ENCODE measurements around the gene CAMK2N1. TPM values are rescaled to one million over a fixed set of nuclear protein-coding genes. Genes with fewer than 3 reads are reported as not detected.
A peak's percentile ranks its signal among the peaks of the same experiment; 100 is the strongest.

Gene CAMK2N1
- total and polyA plus RNA-seq, 4 donors, result 12.3 to 15.1 (median 13.9) TPM

DNA sequence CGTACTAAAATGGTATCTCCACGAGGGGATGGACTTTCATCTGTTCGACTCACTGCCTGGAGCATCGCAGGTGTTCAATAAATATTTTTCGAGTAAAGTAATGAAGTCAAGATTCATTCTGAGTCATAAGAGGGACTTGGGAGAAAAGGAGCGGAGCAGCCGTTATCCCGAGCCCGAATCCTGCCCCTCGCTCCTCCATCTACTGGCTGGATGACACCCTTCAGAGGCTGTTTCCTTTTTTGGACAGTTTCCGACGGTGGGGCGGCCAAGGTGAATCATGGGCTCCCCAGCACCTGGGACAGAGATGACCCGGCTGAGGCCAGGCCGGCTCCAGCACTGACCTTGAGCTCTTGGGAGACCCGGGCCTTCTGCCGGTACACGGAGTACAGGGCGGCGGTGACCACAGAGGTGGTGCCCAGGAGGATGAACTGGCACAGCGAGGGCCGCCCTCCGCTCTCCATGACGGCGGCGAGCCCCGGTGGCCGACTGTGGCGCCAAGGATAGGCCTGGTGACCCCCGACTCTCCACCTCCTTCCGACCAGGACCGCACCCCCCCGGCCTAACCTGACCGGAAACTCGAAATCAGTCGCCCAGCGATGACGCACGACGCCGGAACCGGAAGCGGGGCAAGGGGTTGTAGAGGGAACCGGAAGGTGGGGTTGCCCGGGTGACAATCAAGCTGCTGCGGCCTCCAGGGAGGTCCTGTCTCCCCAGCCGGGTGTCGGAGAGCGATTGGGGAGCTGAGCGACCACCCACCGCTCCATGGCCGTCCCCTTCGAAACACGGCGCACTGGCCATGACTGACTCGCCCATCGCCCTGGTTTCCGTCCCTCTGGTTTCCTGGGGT, 21.8 kb upstream of the CAMK2N1 start, which contains the start of gene MUL1:
Gene MUL1 (minus strand): TSS at position 588 of the 847 bp plus-strand sequence. CDS start 127 bp downstream, at position 461.
- peak; percentile 95 for DNase-seq (ENCODE audit: low spot score)
- Histone ChIP-seq H3K4me3 (ENCODE audit: low read depth in 1 of 3, low read length in 3 of 3) (peak within 1 kb of the TSS; percentile 73 to 93 (median 91)), H3K27ac (ENCODE audit: low read depth in 1 of 2, low read length in 2 of 2) (peak within 1 kb of the TSS; percentile 68 to 74), H3K4me1 (ENCODE audit: control insufficient read depth in 4 of 4, insufficient read depth in 4 of 4, low read length in 3 of 4) (peaks cover 1 to 27% (median 16%) of the 10 kb centered on the region in 4 donors), H3K9ac (ENCODE audit: low read depth in 1 of 2, low read length in 2 of 2) (peak within 1 kb of the TSS; percentile 57 to 81), H3K36me3 (ENCODE audit: control insufficient read depth in 4 of 4, insufficient read depth in 3 of 4, low read depth in 1 of 4, low read length in 3 of 4) (peaks cover 0 to 3% (median 0%) of the 10 kb centered on the region in 4 donors), H3K27me3 (ENCODE audit: control insufficient read depth in 4 of 4, insufficient read depth in 4 of 4, low read length in 3 of 4) (peaks cover 0 to 2% (median 0%) of the 10 kb centered on the region in 4 donors), H3K9me3 (ENCODE audit: control insufficient read depth in 4 of 4, low read length in 3 of 4) (no peaks in the 10 kb centered on the region)
- TF ChIP-seq EGR1 (IDR thresholded peaks at IDR 0.05; ENCODE audit: low read depth in 2 of 2) (peak in 1 of 2 donors; percentile 43), NR2F2 (IDR thresholded peaks at IDR 0.05) (peak; percentile 87), HNF4A (conservative IDR thresholded peaks at IDR 0.05) (no peak), SP1 (IDR thresholded peaks at IDR 0.05) (peak; percentile 14), GABPA (IDR thresholded peaks at IDR 0.05 in 1 of 2, conservative IDR thresholded peaks at IDR 0.05 in 1 of 2) (peak; percentile 99 to 100), HNF4G (IDR thresholded peaks at IDR 0.05) (no peak), FOXA1 (IDR thresholded peaks at IDR 0.05) (no peak), ZBTB33 (IDR thresholded peaks at IDR 0.05) (no peak), CTCF (IDR thresholded peaks at IDR 0.05; ENCODE audit: low read depth, low read length, missing input control) (no peak), YY1 (IDR thresholded peaks at IDR 0.05) (peak; percentile 32), FOXA2 (IDR thresholded peaks at IDR 0.05) (no peak), ATF3 (IDR thresholded peaks at IDR 0.05) (no peak), JUND (IDR thresholded peaks at IDR 0.05) (no peak), RXRA (IDR thresholded peaks at IDR 0.05) (peak in 1 of 2 donors; percentile 35), TAF1 (conservative IDR thresholded peaks at IDR 0.05) (no peak), MAX (IDR thresholded peaks at IDR 0.05) (peak; percentile 57), RAD21 (IDR thresholded peaks at IDR 0.05) (no peak)
- TF ChIP-seq, protein P1, sequence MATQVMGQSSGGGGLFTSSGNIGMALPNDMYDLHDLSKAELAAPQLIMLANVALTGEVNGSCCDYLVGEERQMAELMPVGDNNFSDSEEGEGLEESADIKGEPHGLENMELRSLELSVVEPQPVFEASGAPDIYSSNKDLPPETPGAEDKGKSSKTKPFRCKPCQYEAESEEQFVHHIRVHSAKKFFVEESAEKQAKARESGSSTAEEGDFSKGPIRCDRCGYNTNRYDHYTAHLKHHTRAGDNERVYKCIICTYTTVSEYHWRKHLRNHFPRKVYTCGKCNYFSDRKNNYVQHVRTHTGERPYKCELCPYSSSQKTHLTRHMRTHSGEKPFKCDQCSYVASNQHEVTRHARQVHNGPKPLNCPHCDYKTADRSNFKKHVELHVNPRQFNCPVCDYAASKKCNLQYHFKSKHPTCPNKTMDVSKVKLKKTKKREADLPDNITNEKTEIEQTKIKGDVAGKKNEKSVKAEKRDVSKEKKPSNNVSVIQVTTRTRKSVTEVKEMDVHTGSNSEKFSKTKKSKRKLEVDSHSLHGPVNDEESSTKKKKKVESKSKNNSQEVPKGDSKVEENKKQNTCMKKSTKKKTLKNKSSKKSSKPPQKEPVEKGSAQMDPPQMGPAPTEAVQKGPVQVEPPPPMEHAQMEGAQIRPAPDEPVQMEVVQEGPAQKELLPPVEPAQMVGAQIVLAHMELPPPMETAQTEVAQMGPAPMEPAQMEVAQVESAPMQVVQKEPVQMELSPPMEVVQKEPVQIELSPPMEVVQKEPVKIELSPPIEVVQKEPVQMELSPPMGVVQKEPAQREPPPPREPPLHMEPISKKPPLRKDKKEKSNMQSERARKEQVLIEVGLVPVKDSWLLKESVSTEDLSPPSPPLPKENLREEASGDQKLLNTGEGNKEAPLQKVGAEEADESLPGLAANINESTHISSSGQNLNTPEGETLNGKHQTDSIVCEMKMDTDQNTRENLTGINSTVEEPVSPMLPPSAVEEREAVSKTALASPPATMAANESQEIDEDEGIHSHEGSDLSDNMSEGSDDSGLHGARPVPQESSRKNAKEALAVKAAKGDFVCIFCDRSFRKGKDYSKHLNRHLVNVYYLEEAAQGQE (IDR thresholded peaks at IDR 0.05), result peak; percentile 36
- 1% methylated on average over 58 of the region's 58 CpGs for WGBS
